GM21619 (cell line): ENCODE data around the gene GJB5.

Source experiments
- ATAC-seq: cut with Tn5 transposase; IDR thresholded peaks from one replicate; pipeline ENCODE4 v1.9.1; 2021; ENCODE audit not compliant: unreplicated experiment

The GJB5 gene

GRCh38 chr1:34792868-34793727, 38.3 kb downstream of the GJB5 start, which contains the start of gene GJA4:
TSS of gene GJA4 (plus strand) at chr1:34792999. CDS start at chr1:34794214, 1,215 bp downstream.
- no peak for ATAC-seq

- no peak for ATAC-seq
Measured at GRCh38 chr1:34794001-34794789, 39.3 kb downstream of the GJB5 start.

GRCh38 chr1:34794790-34795180, 39.9 kb downstream of the GJB5 start:
- no peak for ATAC-seq

- ATAC-seq: no peak
Measured at GRCh38 chr1:34795916-34796315, 41.1 kb downstream of the GJB5 start.

GRCh38 chr1:34796990-34797389, 42.1 kb downstream of the GJB5 start:
- ATAC-seq: peak; percentile 66

GRCh38 chr1:34800214-34800613, 45.4 kb downstream of the GJB5 start:
- ATAC-seq: no peak

- ATAC-seq: no peak
Measured at GRCh38 chr1:34803770-34804169, 48.9 kb downstream of the GJB5 start.

- ATAC-seq: no peak
Measured at GRCh38 chr1:34806396-34806795, 51.5 kb downstream of the GJB5 start.
